CD4-positive, alpha-beta T cell (primary cell): Measurements from ENCODE around the gene PPAT. TPM values are rescaled to one million over a fixed set of nuclear protein-coding genes. Genes with fewer than 3 reads are reported as not detected.
"Not testable (repeated sequence)": the region's sequence is repeated elsewhere in the genome, so short reads cannot be mapped to it uniquely, and the experiment has no call there.

ENCODE experiments used
- ATAC-seq: fragments of 200-7000 bp; cut with Tn5 transposase; one replicate; pipeline ENCODE4 v1.10.0; 2022; ENCODE audit warnings: mild to moderate bottlenecking; ENCODE audit not compliant: poor library complexity
- CTCF ChIA-PET: fragments of 350-600 bp; sonication (Branson Sonifier 250); formaldehyde crosslinking; loops from one replicate; lab custom pipeline; 2021; ENCODE audit warnings: antibody characterized with exemption, inconsistent platforms; lab: Charles Lee
- POLR2A ChIA-PET: fragments of 350-600 bp; sonication (Branson Sonifier 250); formaldehyde crosslinking; loops from one replicate; lab custom pipeline; 2021; ENCODE audit warnings: antibody characterized with exemption, inconsistent platforms; lab: Charles Lee
- DNase-seq, 14 experiments: peaks; one replicate each; pipeline ENCODE4 v3.0.0-alpha.2; 2013 to 2020; ENCODE audit warnings: mixed read lengths in 2 of 14
- H3K27ac ChIP-seq, 2 donors: one replicate each; pipeline versions ENCODE4 v1.5.1 to v1.7.0; 2013; ENCODE audit warnings: low read length in 2 of 2, low read depth in 1 of 2, mild to moderate bottlenecking in 1 of 2
- H3K27me3 ChIP-seq, 2 experiments: 1 replicate in 1 of 2; 2 replicates in 1 of 2; pipeline versions ENCODE4 v1.6.1 to v1.7.0; 2013; ENCODE audit warnings: low read length in 2 of 2, control low read depth in 1 of 2, mild to moderate bottlenecking in 1 of 2, moderate library complexity in 1 of 2; ENCODE audit not compliant: insufficient read depth in 2 of 2, control insufficient read depth in 1 of 2
- H3K36me3 ChIP-seq: one replicate; pipeline ENCODE4 v1.6.1; 2013; ENCODE audit warnings: low read length, control low read depth; ENCODE audit not compliant: insufficient read depth
- H3K4me1 ChIP-seq: one replicate; pipeline ENCODE4 v1.6.1; 2013; ENCODE audit warnings: low read length, control low read depth; ENCODE audit not compliant: insufficient read depth
- H3K4me3 ChIP-seq: one replicate; pipeline ENCODE4 v1.5.1; 2013; ENCODE audit warnings: mild to moderate bottlenecking, low read length, moderate library complexity
- H3K9me3 ChIP-seq, 2 experiments: 1 replicate in 1 of 2; 2 replicates in 1 of 2; pipeline versions ENCODE4 v1.6.1 to v1.7.0; 2013; ENCODE audit warnings: low read length in 2 of 2, mild to moderate bottlenecking in 2 of 2, control low read depth in 1 of 2, moderate library complexity in 1 of 2; ENCODE audit not compliant: control insufficient read depth in 1 of 2, insufficient read depth in 1 of 2
- H3K27ac Mint-ChIP-seq: one replicate; pipeline ENCODE4 v1.8.0; 2020; ENCODE audit warnings: mixed read lengths
- H3K27me3 Mint-ChIP-seq: one replicate; pipeline ENCODE4 v1.8.0; 2021; ENCODE audit warnings: mixed read lengths
- H3K36me3 Mint-ChIP-seq: one replicate; pipeline ENCODE4 v1.8.0; 2021; ENCODE audit warnings: low read depth, mixed read lengths
- H3K4me1 Mint-ChIP-seq: one replicate; pipeline ENCODE4 v1.8.0; 2021; ENCODE audit warnings: low read depth, mixed read lengths
- H3K4me3 Mint-ChIP-seq: one replicate; pipeline ENCODE4 v1.8.0; 2020; ENCODE audit warnings: mild to moderate bottlenecking, mixed read lengths
- H3K9me3 Mint-ChIP-seq: one replicate; pipeline ENCODE4 v1.8.0; 2020; ENCODE audit warnings: mixed read lengths
- intact Hi-C, 2 experiments: fragments of 100-400 bp; cut with DNase I in 1 of 2; cut with micrococcal nuclease in 1 of 2; formaldehyde crosslinking; loops; one replicate each; pipeline versions ENCODE4 v1.15.1 to v1.9.0; 2023 to 2025; cut with DNase I, micrococcal nuclease
- total RNA-seq, 174 experiments: library from RNA in 2 of 174; stranded (reverse) in 2 of 174; gene quantifications; one replicate each; pipeline ENCODE4 v1.2.3 and lab custom pipeline; 2021 to 2026
- TF ChIP-seq, protein P1 (sequence below): fragments of 200-600 bp; IDR thresholded peaks from one replicate; pipeline ENCODE4 v1.8.0; 2022; ENCODE audit warnings: antibody characterized with exemption, mild to moderate bottlenecking

The PPAT gene
- total RNA-seq, 2 experiments from 2014 or later: 4.7 to 6.3 TPM

DNA sequence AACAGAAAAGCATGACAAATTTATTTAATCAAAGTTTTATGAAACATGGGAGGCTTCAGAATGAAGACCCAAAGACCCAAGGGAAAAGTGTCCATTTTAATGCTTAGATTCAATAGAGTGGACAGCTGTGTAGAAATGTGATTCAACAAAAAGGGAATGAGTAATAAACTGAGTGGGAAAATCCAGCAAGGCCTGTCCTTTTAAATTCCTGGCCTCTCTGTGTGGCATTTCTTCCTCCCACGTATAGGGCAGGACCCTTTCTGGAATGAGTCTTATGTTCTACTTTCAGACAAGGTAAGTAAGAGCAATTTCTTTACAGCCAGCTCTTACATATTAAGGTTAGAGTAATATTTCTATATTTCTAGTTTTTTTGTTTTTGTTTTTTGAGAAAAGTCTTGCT, 62.6 kb downstream of the PPAT start:
- Mint-ChIP-seq H3K4me3 (no peak overlapping the region), H3K27me3 (no peaks in the 10 kb centered on the region), H3K9me3 (peaks cover 2% of the 10 kb centered on the region), H3K27ac (no peak overlapping the region), H3K4me1 (peaks cover 3% of the 10 kb centered on the region), H3K36me3 (peaks cover 82% of the 10 kb centered on the region)
- intact Hi-C loops: no loop called here
- TF ChIP-seq, protein P1, sequence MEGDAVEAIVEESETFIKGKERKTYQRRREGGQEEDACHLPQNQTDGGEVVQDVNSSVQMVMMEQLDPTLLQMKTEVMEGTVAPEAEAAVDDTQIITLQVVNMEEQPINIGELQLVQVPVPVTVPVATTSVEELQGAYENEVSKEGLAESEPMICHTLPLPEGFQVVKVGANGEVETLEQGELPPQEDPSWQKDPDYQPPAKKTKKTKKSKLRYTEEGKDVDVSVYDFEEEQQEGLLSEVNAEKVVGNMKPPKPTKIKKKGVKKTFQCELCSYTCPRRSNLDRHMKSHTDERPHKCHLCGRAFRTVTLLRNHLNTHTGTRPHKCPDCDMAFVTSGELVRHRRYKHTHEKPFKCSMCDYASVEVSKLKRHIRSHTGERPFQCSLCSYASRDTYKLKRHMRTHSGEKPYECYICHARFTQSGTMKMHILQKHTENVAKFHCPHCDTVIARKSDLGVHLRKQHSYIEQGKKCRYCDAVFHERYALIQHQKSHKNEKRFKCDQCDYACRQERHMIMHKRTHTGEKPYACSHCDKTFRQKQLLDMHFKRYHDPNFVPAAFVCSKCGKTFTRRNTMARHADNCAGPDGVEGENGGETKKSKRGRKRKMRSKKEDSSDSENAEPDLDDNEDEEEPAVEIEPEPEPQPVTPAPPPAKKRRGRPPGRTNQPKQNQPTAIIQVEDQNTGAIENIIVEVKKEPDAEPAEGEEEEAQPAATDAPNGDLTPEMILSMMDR: no peak
- Histone ChIP-seq H3K27me3 (no peaks in the 10 kb centered on the region), H3K4me3 (no peak overlapping the region), H3K9me3 (no peaks in the 10 kb centered on the region), H3K4me1 (no peaks in the 10 kb centered on the region), H3K27ac (no peak overlapping the region), H3K36me3 (peaks cover 23% of the 10 kb centered on the region)
- no peak for DNase-seq
- ChIA-PET POLR2A (interaction anchor here (1.6 kb wide), 1 partner anchor 14 kb away, joined by 3 read pairs; the partner anchor contains the start of gene AASDH), CTCF (no interaction called here)
- no peak for ATAC-seq

DNA sequence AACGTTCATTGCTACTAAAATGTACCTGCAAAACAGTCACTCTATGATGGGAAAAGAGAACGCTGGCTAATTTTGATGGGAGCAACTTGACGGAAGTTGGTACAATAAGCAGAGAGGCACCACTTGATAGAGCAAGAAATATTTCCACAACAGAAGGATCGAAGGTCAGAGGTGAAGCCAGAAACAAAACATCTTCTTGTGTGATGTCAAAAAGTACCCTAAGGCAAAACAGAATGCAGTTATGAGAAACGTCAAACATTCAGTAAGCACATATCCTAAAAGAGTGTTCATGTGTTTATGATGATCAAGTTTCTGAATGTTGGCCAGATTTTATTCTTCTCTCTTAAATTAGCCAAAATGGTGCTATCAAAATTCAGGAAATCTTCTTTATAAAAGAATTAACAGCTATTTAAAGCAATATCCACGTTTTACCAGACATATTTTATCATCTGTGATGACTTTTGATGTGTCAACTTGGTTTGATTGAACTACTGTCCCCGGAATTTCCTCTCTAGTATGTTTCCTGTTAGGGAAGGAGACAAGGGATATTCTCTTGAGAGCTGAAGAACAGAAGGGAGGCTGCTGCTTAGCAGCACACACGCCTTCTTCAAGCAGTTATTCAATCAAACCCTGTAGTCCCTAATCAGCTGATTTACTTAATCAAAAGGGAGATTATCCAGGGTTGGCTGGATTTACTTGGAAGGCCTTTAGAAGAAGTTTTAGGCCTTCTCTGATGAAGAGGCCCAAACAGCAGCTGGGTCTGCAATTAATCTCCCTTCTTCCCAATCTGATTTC, 63.8 kb downstream of the PPAT start:
- ATAC-seq: no peak
- ChIA-PET POLR2A (no interaction called here), CTCF (no interaction called here)
- TF ChIP-seq, protein P1: no peak
- no peak for DNase-seq
- no peaks in the 10 kb centered on the region for H3K4me1 ChIP-seq
- peaks cover 23% of the 10 kb centered on the region for H3K36me3 ChIP-seq
- Mint-ChIP-seq H3K4me3 (no peak overlapping the region), H3K4me1 (no peaks in the 10 kb centered on the region), H3K36me3 (peaks cover 76% of the 10 kb centered on the region), H3K27ac (no peak overlapping the region), H3K27me3 (no peaks in the 10 kb centered on the region), H3K9me3 (peaks cover 2% of the 10 kb centered on the region)
- intact Hi-C loops: no loop called here
- no peaks in the 10 kb centered on the region for H3K9me3 ChIP-seq
- no peaks in the 10 kb centered on the region for H3K27me3 ChIP-seq
- no peak overlapping the region for H3K27ac ChIP-seq
- no peak overlapping the region for H3K4me3 ChIP-seq

DNA sequence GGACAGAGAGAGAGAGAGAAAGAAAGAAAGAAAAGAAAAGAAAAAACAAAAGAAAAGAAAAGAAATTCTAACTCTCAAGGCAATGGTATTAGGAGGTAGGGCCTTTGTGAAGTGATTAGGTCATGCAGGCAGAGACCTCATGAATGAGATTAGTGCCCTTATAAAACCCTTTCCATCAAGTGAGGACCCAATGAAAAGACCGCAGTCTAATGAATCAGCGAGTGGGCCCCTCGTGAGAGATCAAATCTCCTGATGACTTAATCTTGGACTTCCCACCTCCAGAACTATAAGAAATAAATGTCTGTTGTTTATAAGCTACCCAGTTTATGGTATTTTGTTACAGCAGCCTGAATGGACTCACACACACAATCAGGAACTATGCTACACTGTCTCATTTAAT, 65.0 kb downstream of the PPAT start:
- no peaks in the 10 kb centered on the region for H3K4me1 Mint-ChIP-seq
- CTCF ChIA-PET: no interaction called here
- DNase-seq (no peak), ATAC-seq (no peak)
- Histone ChIP-seq H3K27me3 (no peaks in the 10 kb centered on the region), H3K27ac (no peak overlapping the region), H3K36me3 (peaks cover 23% of the 10 kb centered on the region), H3K4me1 (no peaks in the 10 kb centered on the region), H3K4me3 (no peak overlapping the region), H3K9me3 (no peaks in the 10 kb centered on the region)
- POLR2A ChIA-PET: no interaction called here
- H3K27ac Mint-ChIP-seq: no peak overlapping the region
- intact Hi-C loops: no loop called here
- no peaks in the 10 kb centered on the region for H3K27me3 Mint-ChIP-seq
- TF ChIP-seq, protein P1: no peak
- peaks cover 2% of the 10 kb centered on the region for H3K9me3 Mint-ChIP-seq
- peaks cover 73% of the 10 kb centered on the region for H3K36me3 Mint-ChIP-seq
- H3K4me3 Mint-ChIP-seq: no peak overlapping the region

DNA sequence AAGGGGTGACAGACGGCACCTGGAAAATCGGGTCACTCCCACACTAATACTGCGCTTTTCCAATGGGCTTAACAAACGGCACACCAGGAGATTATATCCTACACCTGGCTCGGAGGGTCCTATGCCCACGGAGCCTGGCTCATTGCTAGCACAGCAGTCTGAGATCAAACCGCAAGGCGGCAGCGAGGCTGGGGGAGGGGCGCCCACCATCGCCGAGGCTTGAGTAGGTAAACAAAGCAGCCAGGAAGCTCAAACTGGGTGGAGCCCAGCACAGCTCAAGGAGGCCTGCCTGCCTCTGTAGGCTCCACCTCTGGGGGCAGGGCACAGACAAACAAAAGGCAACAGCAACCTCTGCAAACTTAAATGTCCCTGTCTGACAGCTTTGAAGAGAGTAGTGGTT, 72.4 kb downstream of the PPAT start:
- DNase-seq, H3K4me1 Mint-ChIP-seq, H3K27ac ChIP-seq, CTCF ChIA-PET, H3K4me3 ChIP-seq, ATAC-seq, H3K4me3 Mint-ChIP-seq, H3K4me1 ChIP-seq, H3K9me3 Mint-ChIP-seq, intact Hi-C loops, H3K9me3 ChIP-seq, H3K27me3 Mint-ChIP-seq, POLR2A ChIA-PET, H3K27me3 ChIP-seq, H3K36me3 ChIP-seq, H3K27ac Mint-ChIP-seq: not testable (repeated sequence)
- peaks cover 71% of the 10 kb centered on the region for H3K36me3 Mint-ChIP-seq
